OCI-LY1 (cell line): ENCODE results near the gene MEFV.
"Not testable (repeated sequence)": the region's sequence is repeated elsewhere in the genome, so short reads cannot be mapped to it uniquely, and the experiment has no call there.

Experiments used
- H2AFZ ChIP-seq: fragments of 200-600 bp; sonication (generic), shearing (Covaris generic); 2 replicates; pipeline ENCODE4 v1.6.0; 2014; ENCODE audit warnings: antibody characterized with exemption, mild to moderate bottlenecking, low read length
- H3F3A ChIP-seq: fragments of 200-600 bp; sonication (generic), shearing (Covaris generic); 2 replicates; pipeline ENCODE4 v1.6.0; 2014; ENCODE audit warnings: mild to moderate bottlenecking, antibody characterized with exemption, low read length, moderate library complexity; ENCODE audit not compliant: insufficient read depth
- H3K27ac ChIP-seq: fragments of 200-600 bp; sonication (generic); 2 replicates; pipeline ENCODE4 v1.5.1; 2014; ENCODE audit warnings: low read length, mixed run types, mild to moderate bottlenecking, low read depth; ENCODE audit not compliant: poor library complexity, severe bottlenecking
- H3K27me3 ChIP-seq: fragments of 200-600 bp; sonication (generic); 2 replicates; pipeline ENCODE4 v1.6.0; 2014; ENCODE audit warnings: antibody characterized with exemption, mild to moderate bottlenecking, low read length, moderate library complexity; ENCODE audit not compliant: insufficient read depth
- H3K36me3 ChIP-seq: fragments of 200-600 bp; sonication (generic); 2 replicates; pipeline ENCODE4 v1.6.1; 2014; ENCODE audit warnings: mild to moderate bottlenecking, antibody characterized with exemption, low read length, moderate library complexity, mixed read lengths; ENCODE audit not compliant: insufficient read depth
- H3K4me1 ChIP-seq: fragments of 200-600 bp; sonication (generic); 2 replicates; pipeline ENCODE4 v1.5.1; 2014; ENCODE audit warnings: mild to moderate bottlenecking, low read length, moderate library complexity; ENCODE audit not compliant: insufficient read depth, severe bottlenecking
- H3K4me2 ChIP-seq: fragments of 200-600 bp; sonication (generic), shearing (Covaris generic); 2 replicates; pipeline ENCODE4 v1.6.1; 2014; ENCODE audit warnings: low read length
- H3K4me3 ChIP-seq: fragments of 200-600 bp; sonication (generic); 2 replicates; pipeline ENCODE4 v1.5.1; 2014; ENCODE audit warnings: low read length, low read depth, mild to moderate bottlenecking, mixed read lengths; ENCODE audit not compliant: poor library complexity, severe bottlenecking
- H3K79me2 ChIP-seq: fragments of 200-600 bp; shearing (Covaris generic); 2 replicates; pipeline ENCODE4 v1.6.1; 2016; ENCODE audit warnings: mixed run types, low read length, mixed read lengths; ENCODE audit not compliant: insufficient read depth
- H3K9ac ChIP-seq: fragments of 200-600 bp; sonication (generic), shearing (Covaris generic); 2 replicates; pipeline ENCODE4 v1.6.1; 2014; ENCODE audit warnings: mild to moderate bottlenecking, low read length, mixed read lengths
- H3K9me2 ChIP-seq: fragments of 200-600 bp; sonication (generic), shearing (Covaris generic); 2 replicates; pipeline ENCODE4 v1.6.1; 2014; ENCODE audit warnings: low read depth, mild to moderate bottlenecking, low read length, mixed read lengths
- H3K9me3 ChIP-seq: fragments of 200-600 bp; shearing (Covaris generic); 2 replicates; pipeline ENCODE4 v1.6.1; 2014; ENCODE audit warnings: low read length, mixed read lengths
- H4K20me1 ChIP-seq: fragments of 200-600 bp; sonication (generic), shearing (Covaris generic); 2 replicates; pipeline ENCODE4 v1.6.0; 2016; ENCODE audit warnings: mild to moderate bottlenecking, low read length; ENCODE audit not compliant: insufficient read depth
- CTCF ChIP-seq: fragments of 200-600 bp; sonication (generic), shearing (Covaris generic); IDR thresholded peaks from 2 replicates; pipeline ENCODE4 v1.5.1; 2017; ENCODE audit warnings: mild to moderate bottlenecking, antibody characterized with exemption, low read length, moderate library complexity, mixed read lengths
- EZH2 ChIP-seq: fragments of 200-600 bp; sonication (generic), shearing (Covaris generic); IDR thresholded peaks from 2 replicates; pipeline ENCODE4 v1.8.0; 2017; ENCODE audit warnings: borderline replicate concordance, mixed run types, mild to moderate bottlenecking, antibody characterized with exemption, low read length, moderate library complexity, mixed read lengths

Gene MEFV

GRCh38 chr16:3274947-3275346 lies 18.5 kb upstream of the MEFV start:
- no peaks in the 10 kb centered on the region for H3K36me3 ChIP-seq
- H3K27me3 ChIP-seq, result peaks cover 6% of the 10 kb centered on the region; the same call in 1 of the 2 replicates
- no peaks in the 10 kb centered on the region for H3K9me3 ChIP-seq
- TF ChIP-seq EZH2 (no peak), CTCF (no peak)
- no peak overlapping the region; the same call in 1 of the 2 replicates for H3K4me2 ChIP-seq
- H3K9ac ChIP-seq, result no peak overlapping the region
- no peaks in the 10 kb centered on the region for H4K20me1 ChIP-seq
- H3K4me3 ChIP-seq, result no peak overlapping the region
- H3K4me1 ChIP-seq, result peaks cover 10% of the 10 kb centered on the region
- no peaks in the 10 kb centered on the region for H3K9me2 ChIP-seq
- no peaks in the 10 kb centered on the region for H3K79me2 ChIP-seq
- H3K27ac ChIP-seq, result no peak overlapping the region
- H3F3A ChIP-seq, result no peaks in the 10 kb centered on the region
- no peak overlapping the region for H2AFZ ChIP-seq

- H3K9ac ChIP-seq, result no peak overlapping the region
- peaks cover 10% of the 10 kb centered on the region for H3K4me1 ChIP-seq
- no peaks in the 10 kb centered on the region for H3K9me3 ChIP-seq
- H3K79me2 ChIP-seq, result no peaks in the 10 kb centered on the region
- TF ChIP-seq CTCF (no peak), EZH2 (no peak)
- H4K20me1 ChIP-seq, result no peaks in the 10 kb centered on the region
- H3F3A ChIP-seq, result no peaks in the 10 kb centered on the region
- H3K4me3 ChIP-seq, result no peak overlapping the region
- H3K36me3 ChIP-seq, result no peaks in the 10 kb centered on the region
- H3K27me3 ChIP-seq, result peaks cover 6% of the 10 kb centered on the region; the same call in 1 of the 2 replicates
- H3K9me2 ChIP-seq, result no peaks in the 10 kb centered on the region
- H3K27ac ChIP-seq, result no peak overlapping the region
- H2AFZ ChIP-seq, result no peak overlapping the region
- peak overlapping the region; percentile 6; the same call in 1 of the 2 replicates for H3K4me2 ChIP-seq
Measured at GRCh38 chr16:3274490-3274889, 18.1 kb upstream of the MEFV start.

GRCh38 chr16:3271281-3271680 lies 14.8 kb upstream of the MEFV start:
- H3K4me1 ChIP-seq, result peaks cover 13% of the 10 kb centered on the region
- H3K4me2 ChIP-seq, H4K20me1 ChIP-seq, H3K9me2 ChIP-seq, H3K9me3 ChIP-seq, H3K27ac ChIP-seq, H3F3A ChIP-seq, H2AFZ ChIP-seq, H3K27me3 ChIP-seq, H3K36me3 ChIP-seq, H3K79me2 ChIP-seq, H3K4me3 ChIP-seq, H3K9ac ChIP-seq: not testable (repeated sequence)

- H3K27me3 ChIP-seq, H3K36me3 ChIP-seq, H3K79me2 ChIP-seq, H2AFZ ChIP-seq, H3K27ac ChIP-seq, H3K9me3 ChIP-seq, H3F3A ChIP-seq, H3K9ac ChIP-seq, H4K20me1 ChIP-seq, H3K9me2 ChIP-seq, H3K4me3 ChIP-seq, H3K4me2 ChIP-seq: not testable (repeated sequence)
- H3K4me1 ChIP-seq, result peaks cover 13% of the 10 kb centered on the region
Measured at GRCh38 chr16:3270718-3271117, 14.3 kb upstream of the MEFV start.
